ENCODE data around the gene AP2M1.

DNA sequence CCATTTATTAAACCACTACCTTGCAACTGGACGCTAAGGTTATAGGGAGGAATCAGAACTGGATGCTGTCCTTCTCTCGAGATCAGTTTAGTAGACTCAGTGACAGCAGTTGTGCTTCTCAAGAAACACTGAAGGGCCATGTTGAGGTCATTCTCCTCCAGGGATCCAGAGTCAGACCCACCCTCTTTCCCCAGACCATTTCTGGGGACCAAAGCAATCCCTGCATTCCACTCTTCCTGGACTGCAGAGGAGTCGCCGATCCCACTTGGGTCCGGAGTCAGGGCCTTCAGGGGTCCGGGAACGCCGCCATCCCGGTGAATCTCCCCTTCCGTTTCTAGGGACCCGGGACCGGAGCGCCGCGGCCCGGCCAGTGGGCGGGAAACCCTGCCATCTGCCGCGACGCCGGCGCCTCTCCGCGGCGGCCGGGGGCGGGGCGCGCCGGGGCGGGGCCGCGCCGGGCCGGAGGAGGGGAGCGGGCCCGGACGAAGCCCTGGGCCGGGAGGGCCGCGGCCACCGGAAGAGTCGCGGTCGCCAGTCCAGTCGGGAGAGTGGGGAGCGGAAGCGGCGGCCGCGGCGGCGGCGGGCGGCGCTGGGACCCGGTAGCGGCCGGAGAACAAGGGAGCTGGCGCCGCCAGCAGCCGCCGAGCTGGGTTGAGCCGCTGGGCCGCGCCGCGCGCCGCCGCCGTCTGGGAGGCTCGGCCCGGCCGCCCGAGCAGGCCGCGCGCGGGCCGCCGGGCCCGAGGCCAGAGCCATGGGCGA is 19.6 kb upstream of the AP2M1 start, which contains the start of gene DVL3:
- TF ChIP-seq, protein P1, sequence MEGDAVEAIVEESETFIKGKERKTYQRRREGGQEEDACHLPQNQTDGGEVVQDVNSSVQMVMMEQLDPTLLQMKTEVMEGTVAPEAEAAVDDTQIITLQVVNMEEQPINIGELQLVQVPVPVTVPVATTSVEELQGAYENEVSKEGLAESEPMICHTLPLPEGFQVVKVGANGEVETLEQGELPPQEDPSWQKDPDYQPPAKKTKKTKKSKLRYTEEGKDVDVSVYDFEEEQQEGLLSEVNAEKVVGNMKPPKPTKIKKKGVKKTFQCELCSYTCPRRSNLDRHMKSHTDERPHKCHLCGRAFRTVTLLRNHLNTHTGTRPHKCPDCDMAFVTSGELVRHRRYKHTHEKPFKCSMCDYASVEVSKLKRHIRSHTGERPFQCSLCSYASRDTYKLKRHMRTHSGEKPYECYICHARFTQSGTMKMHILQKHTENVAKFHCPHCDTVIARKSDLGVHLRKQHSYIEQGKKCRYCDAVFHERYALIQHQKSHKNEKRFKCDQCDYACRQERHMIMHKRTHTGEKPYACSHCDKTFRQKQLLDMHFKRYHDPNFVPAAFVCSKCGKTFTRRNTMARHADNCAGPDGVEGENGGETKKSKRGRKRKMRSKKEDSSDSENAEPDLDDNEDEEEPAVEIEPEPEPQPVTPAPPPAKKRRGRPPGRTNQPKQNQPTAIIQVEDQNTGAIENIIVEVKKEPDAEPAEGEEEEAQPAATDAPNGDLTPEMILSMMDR (IDR thresholded peaks at IDR 0.05; ENCODE audit: control extremely low read depth in 1 of 3, insufficient read depth in 1 of 3, low read depth in 1 of 3, low read length in 3 of 3): no peak
- 0 out of 2 replicates have a peak, but pooled peaks have one; percentile 12 for TF ChIP-seq MAX (IDR thresholded peaks at IDR 0.05)
- TF ChIP-seq EZH2 (IDR thresholded peaks at IDR 0.05; ENCODE audit: low read depth, low read length, severe bottlenecking): no peak
- TF ChIP-seq POLR2A (IDR thresholded peaks at IDR 0.05; ENCODE audit: control extremely low read depth in 1 of 2, low read depth in 2 of 2, low read length in 2 of 2): peak in 1 of 2 experiments; percentile 57; a peak in 2 of 3 replicates
